ENCODE data around the gene KASH5.

The KASH5 gene

DNA sequence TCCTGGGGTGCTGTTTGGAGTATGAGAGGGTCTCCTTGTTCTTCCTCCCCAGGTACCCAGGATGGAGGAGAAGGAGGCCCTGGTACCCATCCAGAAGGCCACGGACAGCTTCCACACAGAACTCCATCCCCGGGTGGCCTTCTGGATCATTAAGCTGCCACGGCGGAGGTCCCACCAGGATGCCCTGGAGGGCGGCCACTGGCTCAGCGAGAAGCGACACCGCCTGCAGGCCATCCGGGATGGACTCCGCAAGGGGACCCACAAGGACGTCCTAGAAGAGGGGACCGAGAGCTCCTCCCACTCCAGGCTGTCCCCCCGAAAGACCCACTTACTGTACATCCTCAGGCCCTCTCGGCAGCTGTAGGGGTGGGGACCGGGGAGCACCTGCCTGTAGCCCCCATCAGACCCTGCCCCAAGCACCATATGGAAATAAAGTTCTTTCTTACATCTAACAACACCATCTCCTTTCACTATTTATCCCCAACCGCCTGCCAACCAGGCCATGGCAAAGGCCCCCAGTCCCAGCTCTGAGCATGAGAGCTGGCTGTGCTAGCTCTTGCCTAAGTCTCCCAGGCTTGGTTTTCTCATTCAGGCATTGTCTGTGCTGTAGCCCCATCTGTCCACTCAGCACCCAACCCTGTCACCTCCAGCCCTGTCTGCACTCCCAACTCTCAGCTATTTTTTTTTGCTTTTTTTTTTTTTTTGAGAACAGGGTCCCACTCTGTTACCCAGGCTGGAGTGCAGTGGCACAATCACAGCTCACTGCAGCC is 13.2 kb upstream of the KASH5 start:
- no peaks in the 10 kb centered on the region for H3K9me2 ChIP-seq (ENCODE audit: low read depth, low read length)
- H3K4me3 ChIP-seq (ENCODE audit: low read depth, low read length, poor library complexity, severe bottlenecking), result no peak overlapping the region
- TF ChIP-seq, protein P1, sequence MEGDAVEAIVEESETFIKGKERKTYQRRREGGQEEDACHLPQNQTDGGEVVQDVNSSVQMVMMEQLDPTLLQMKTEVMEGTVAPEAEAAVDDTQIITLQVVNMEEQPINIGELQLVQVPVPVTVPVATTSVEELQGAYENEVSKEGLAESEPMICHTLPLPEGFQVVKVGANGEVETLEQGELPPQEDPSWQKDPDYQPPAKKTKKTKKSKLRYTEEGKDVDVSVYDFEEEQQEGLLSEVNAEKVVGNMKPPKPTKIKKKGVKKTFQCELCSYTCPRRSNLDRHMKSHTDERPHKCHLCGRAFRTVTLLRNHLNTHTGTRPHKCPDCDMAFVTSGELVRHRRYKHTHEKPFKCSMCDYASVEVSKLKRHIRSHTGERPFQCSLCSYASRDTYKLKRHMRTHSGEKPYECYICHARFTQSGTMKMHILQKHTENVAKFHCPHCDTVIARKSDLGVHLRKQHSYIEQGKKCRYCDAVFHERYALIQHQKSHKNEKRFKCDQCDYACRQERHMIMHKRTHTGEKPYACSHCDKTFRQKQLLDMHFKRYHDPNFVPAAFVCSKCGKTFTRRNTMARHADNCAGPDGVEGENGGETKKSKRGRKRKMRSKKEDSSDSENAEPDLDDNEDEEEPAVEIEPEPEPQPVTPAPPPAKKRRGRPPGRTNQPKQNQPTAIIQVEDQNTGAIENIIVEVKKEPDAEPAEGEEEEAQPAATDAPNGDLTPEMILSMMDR (IDR thresholded peaks at IDR 0.05; ENCODE audit: low read length), result no peak
- no peak for TF ChIP-seq EZH2 (IDR thresholded peaks at IDR 0.05; ENCODE audit: borderline replicate concordance, low read length)
- H3K4me2 ChIP-seq (ENCODE audit: low read length), result no peak overlapping the region
- H3K79me2 ChIP-seq (ENCODE audit: insufficient read depth, low read length), result no peaks in the 10 kb centered on the region
- H3K27ac ChIP-seq (ENCODE audit: low read depth, low read length, poor library complexity, severe bottlenecking), result no peak overlapping the region
- no peaks in the 10 kb centered on the region for H4K20me1 ChIP-seq (ENCODE audit: insufficient read depth, low read length)
- peaks cover under 1% of the 10 kb centered on the region; the same call in 1 of the 2 replicates for H3K36me3 ChIP-seq (ENCODE audit: insufficient read depth, low read length)
- peaks cover under 1% of the 10 kb centered on the region; the same call in 1 of the 2 replicates for H3K9me3 ChIP-seq (ENCODE audit: low read length)
- no peak overlapping the region for H3K9ac ChIP-seq (ENCODE audit: low read length)
- no peak overlapping the region for H2AFZ ChIP-seq (ENCODE audit: low read length)
- no peaks in the 10 kb centered on the region for H3K27me3 ChIP-seq (ENCODE audit: insufficient read depth, low read length)
- H3K4me1 ChIP-seq (ENCODE audit: insufficient read depth, low read length, severe bottlenecking), result peaks cover 13% of the 10 kb centered on the region
- no peaks in the 10 kb centered on the region for H3F3A ChIP-seq (ENCODE audit: insufficient read depth, low read length)

DNA sequence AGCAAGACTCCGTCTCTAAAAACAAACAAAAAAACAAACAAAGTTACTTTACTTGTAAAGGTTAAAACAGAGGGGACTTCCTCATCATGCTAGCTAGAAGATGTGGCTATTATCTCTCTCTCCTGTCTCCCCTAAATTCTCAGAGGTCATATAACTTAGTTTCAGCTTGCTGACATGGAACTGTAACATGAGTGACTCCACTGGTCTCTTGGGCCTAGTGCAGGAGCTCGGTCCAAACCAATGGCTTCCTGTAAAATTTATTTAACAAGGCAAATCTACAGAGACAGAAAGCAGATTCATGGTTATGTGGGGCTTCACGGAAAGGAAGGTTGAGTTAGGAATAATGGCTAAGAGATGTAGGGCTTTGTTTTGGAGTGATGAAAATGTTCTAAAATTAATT is 9.5 kb upstream of the KASH5 start:
- Histone ChIP-seq H3K9me3 (ENCODE audit: low read length) (peaks cover 3% of the 10 kb centered on the region), H3F3A (ENCODE audit: insufficient read depth, low read length) (no peaks in the 10 kb centered on the region), H3K27me3 (ENCODE audit: insufficient read depth, low read length) (no peaks in the 10 kb centered on the region), H3K79me2 (ENCODE audit: insufficient read depth, low read length) (no peaks in the 10 kb centered on the region), H3K9ac (ENCODE audit: low read length) (no peak overlapping the region), H3K4me3 (ENCODE audit: low read depth, low read length, poor library complexity, severe bottlenecking) (no peak overlapping the region), H3K9me2 (ENCODE audit: low read depth, low read length) (no peaks in the 10 kb centered on the region), H3K27ac (ENCODE audit: low read depth, low read length, poor library complexity, severe bottlenecking) (no peak overlapping the region), H2AFZ (ENCODE audit: low read length) (no peak overlapping the region), H3K4me2 (ENCODE audit: low read length) (no peak overlapping the region), H3K4me1 (ENCODE audit: insufficient read depth, low read length, severe bottlenecking) (peaks cover 8% of the 10 kb centered on the region), H4K20me1 (ENCODE audit: insufficient read depth, low read length) (no peaks in the 10 kb centered on the region), H3K36me3 (ENCODE audit: insufficient read depth, low read length) (no peaks in the 10 kb centered on the region)
- no peak for TF ChIP-seq EZH2 (IDR thresholded peaks at IDR 0.05; ENCODE audit: borderline replicate concordance, low read length)
- TF ChIP-seq, protein P1 (IDR thresholded peaks at IDR 0.05; ENCODE audit: low read length), result no peak

DNA sequence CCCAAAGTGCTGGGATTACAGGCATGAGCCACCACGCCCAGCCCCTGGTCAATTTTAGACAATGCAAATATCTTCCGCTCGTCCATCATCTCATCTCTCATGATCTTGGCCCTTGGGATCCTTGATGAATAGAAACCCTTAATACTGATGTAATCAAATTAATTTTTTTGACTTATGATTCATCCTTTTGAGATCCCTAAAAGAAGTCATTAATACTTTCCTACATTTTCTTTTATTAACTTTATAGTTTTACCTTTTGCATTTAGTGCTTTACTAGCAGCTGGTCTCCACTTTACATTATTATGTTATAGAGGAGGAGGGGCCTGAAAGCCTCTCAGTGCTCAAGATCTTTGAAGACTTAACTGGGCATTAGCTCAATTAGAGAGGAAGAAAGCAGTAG is 7.7 kb upstream of the KASH5 start:
- H2AFZ ChIP-seq (ENCODE audit: low read length), result no peak overlapping the region
- no peaks in the 10 kb centered on the region for H3K27me3 ChIP-seq (ENCODE audit: insufficient read depth, low read length)
- TF ChIP-seq EZH2 (IDR thresholded peaks at IDR 0.05; ENCODE audit: borderline replicate concordance, low read length), result no peak
- TF ChIP-seq, protein P1 (IDR thresholded peaks at IDR 0.05; ENCODE audit: low read length), result no peak
- H4K20me1 ChIP-seq (ENCODE audit: insufficient read depth, low read length), result no peaks in the 10 kb centered on the region
- H3F3A ChIP-seq (ENCODE audit: insufficient read depth, low read length), result no peaks in the 10 kb centered on the region
- no peaks in the 10 kb centered on the region for H3K79me2 ChIP-seq (ENCODE audit: insufficient read depth, low read length)
- H3K36me3 ChIP-seq (ENCODE audit: insufficient read depth, low read length), result no peaks in the 10 kb centered on the region
- peaks cover 3% of the 10 kb centered on the region for H3K9me3 ChIP-seq (ENCODE audit: low read length)
- no peaks in the 10 kb centered on the region for H3K9me2 ChIP-seq (ENCODE audit: low read depth, low read length)
- no peak overlapping the region for H3K4me3 ChIP-seq (ENCODE audit: low read depth, low read length, poor library complexity, severe bottlenecking)
- no peak overlapping the region for H3K4me2 ChIP-seq (ENCODE audit: low read length)
- no peak overlapping the region for H3K9ac ChIP-seq (ENCODE audit: low read length)
- no peaks in the 10 kb centered on the region for H3K4me1 ChIP-seq (ENCODE audit: insufficient read depth, low read length, severe bottlenecking)
- H3K27ac ChIP-seq (ENCODE audit: low read depth, low read length, poor library complexity, severe bottlenecking), result no peak overlapping the region
